H1 (cell line): ENCODE measurements around the gene PBX1. TPM values are rescaled to one million over a fixed set of nuclear protein-coding genes. Genes with fewer than 3 reads are reported as not detected.

Source experiments
- CTCF ChIA-PET: fragments of 300-600 bp; sonication (Branson Sonifier 250); formaldehyde crosslinking; loops from one replicate; lab custom pipeline; 2021; ENCODE audit not compliant: partially characterized antibody; lab: Charles Lee
- POLR2A ChIA-PET: fragments of 300-600 bp; sonication (Branson Sonifier 250); formaldehyde crosslinking; loops from one replicate; lab custom pipeline; 2021; ENCODE audit warnings: inconsistent platforms; ENCODE audit not compliant: partially characterized antibody; lab: Charles Lee
- DNase-seq, 2 experiments: peaks; one replicate each; pipeline versions ENCODE4 v3.0.0 to v3.0.0-alpha.2; 2010 to 2022; ENCODE audit warnings: low spot score in 2 of 2, low read depth in 1 of 2, mixed read lengths in 1 of 2
- FAIRE-seq: peaks from 2 replicates; lab custom pipeline; 2011; peaks lifted over from hg19 to GRCh38; lab: Jason Lieb, UNC
- H2AFZ ChIP-seq: 2 replicates; pipeline ENCODE4 v1.8.1; 2012; ENCODE audit warnings: low read length, inconsistent platforms
- H2AK5ac ChIP-seq: 2 replicates; pipeline ENCODE4 v1.6.1; 2013; ENCODE audit warnings: low read depth, low read length
- H2BK120ac ChIP-seq: replicated peaks from 2 replicates; pipeline ENCODE3; 2013; ENCODE audit warnings: low read depth, low read length, inconsistent platforms
- H2BK12ac ChIP-seq: 2 replicates; pipeline ENCODE4 v1.6.1; 2013; ENCODE audit warnings: low read depth, low read length
- H2BK15ac ChIP-seq: 2 replicates; pipeline ENCODE4 v1.6.1; 2013; ENCODE audit warnings: low read length
- H2BK20ac ChIP-seq: 2 replicates; pipeline ENCODE4 v1.6.1; 2013; ENCODE audit warnings: low read length
- H2BK5ac ChIP-seq: 2 replicates; pipeline ENCODE4 v1.6.1; 2013; ENCODE audit warnings: low read depth, low read length
- H3K14ac ChIP-seq: 2 replicates; pipeline ENCODE4 v1.6.1; 2013; ENCODE audit warnings: inconsistent platforms; ENCODE audit not compliant: insufficient read length
- H3K18ac ChIP-seq: 2 replicates; pipeline ENCODE4 v1.6.1; 2013; ENCODE audit warnings: low read length; ENCODE audit errors: extremely low read depth
- H3K23ac ChIP-seq: 2 replicates; pipeline ENCODE4 v1.6.1; 2013; ENCODE audit warnings: inconsistent platforms; ENCODE audit not compliant: insufficient read length
- H3K23me2 ChIP-seq: 2 replicates; pipeline ENCODE4 v1.6.1; 2013; ENCODE audit warnings: low read depth, low read length
- H3K27ac ChIP-seq: 2 replicates; pipeline ENCODE4 v1.6.1; 2011; ENCODE audit warnings: low read depth, low read length, inconsistent platforms
- H3K27me3 ChIP-seq, 4 experiments: replicated peaks in 1 of 4; 1 replicate in 1 of 4; 2 replicates in 3 of 4; pipeline versions ENCODE4 v1.6.1 to v1.8.1; 2011 to 2013; ENCODE audit warnings: low read length in 3 of 4, mild to moderate bottlenecking in 3 of 4, inconsistent platforms in 2 of 4, mixed read lengths in 2 of 4, moderate library complexity in 1 of 4; ENCODE audit not compliant: control insufficient read depth in 3 of 4, insufficient read depth in 3 of 4; ENCODE audit errors: extremely low read depth in 1 of 4
- H3K36me3 ChIP-seq, 4 experiments: 2 replicates each; pipeline versions ENCODE4 v1.6.1 to v1.8.1; 2011 to 2013; ENCODE audit warnings: mild to moderate bottlenecking in 4 of 4, low read length in 3 of 4, moderate library complexity in 2 of 4, control low read depth in 1 of 4, inconsistent platforms in 1 of 4; ENCODE audit not compliant: insufficient read depth in 4 of 4, control insufficient read depth in 2 of 4
- H3K4ac ChIP-seq: replicated peaks from 2 replicates; pipeline ENCODE3; 2013; ENCODE audit warnings: low read length, low read depth, mixed read lengths, inconsistent platforms; ENCODE audit not compliant: insufficient read length
- H3K4me1 ChIP-seq, 4 experiments: replicated peaks in 1 of 4; 1 replicate in 1 of 4; 2 replicates in 3 of 4; pipeline versions ENCODE4 v1.6.1 to v1.8.1; 2011 to 2013; ENCODE audit warnings: low read length in 3 of 4, inconsistent platforms in 2 of 4, mixed read lengths in 1 of 4; ENCODE audit not compliant: insufficient read depth in 4 of 4, control insufficient read depth in 3 of 4
- H3K4me2 ChIP-seq, 2 experiments: 2 replicates each; pipeline versions ENCODE4 v1.6.1 to v1.8.1; 2011 to 2013; ENCODE audit warnings: low read depth in 2 of 2, low read length in 2 of 2, control low read depth in 1 of 2, inconsistent platforms in 1 of 2, mild to moderate bottlenecking in 1 of 2; ENCODE audit not compliant: insufficient read depth in 1 of 2
- H3K4me3 ChIP-seq, 4 experiments: fragments of 200-600, 300-600 bp in 1 of 4; sonication (generic), shearing (Covaris generic), sonication (Bioruptor Twin) in 1 of 4; 2 replicates each; pipeline versions ENCODE4 v1.5.1 to v1.8.1; 2011 to 2016; ENCODE audit warnings: low read length in 4 of 4, low read depth in 3 of 4, control low read depth in 2 of 4, inconsistent platforms in 2 of 4, mild to moderate bottlenecking in 2 of 4, mixed read lengths in 1 of 4, moderate library complexity in 1 of 4; ENCODE audit not compliant: insufficient read depth in 2 of 4; ENCODE audit errors: extremely low read depth in 1 of 4
- H3K56ac ChIP-seq: replicated peaks from 2 replicates; pipeline ENCODE3; 2013; ENCODE audit warnings: low read depth, mild to moderate bottlenecking, mixed read lengths, low read length, inconsistent platforms; ENCODE audit not compliant: insufficient read length
- H3K79me1 ChIP-seq: 2 replicates; pipeline ENCODE4 v1.6.1; 2013; ENCODE audit warnings: low read depth, low read length, control low read depth
- H3K79me2 ChIP-seq, 2 experiments: 2 replicates each; pipeline versions ENCODE4 v1.6.1 to v1.8.1; 2012 to 2013; ENCODE audit warnings: low read length in 2 of 2, mild to moderate bottlenecking in 2 of 2, inconsistent platforms in 1 of 2; ENCODE audit not compliant: insufficient read depth in 2 of 2, control insufficient read depth in 1 of 2
- H3K9ac ChIP-seq, 4 experiments: replicated peaks in 1 of 4; 1 replicate in 1 of 4; 2 replicates in 3 of 4; pipeline versions ENCODE4 v1.6.1 to v1.8.1; 2011 to 2013; ENCODE audit warnings: low read depth in 3 of 4, low read length in 3 of 4, control low read depth in 2 of 4, mild to moderate bottlenecking in 2 of 4, moderate library complexity in 2 of 4, inconsistent platforms in 1 of 4; ENCODE audit errors: extremely low read depth in 1 of 4
- H3K9me3 ChIP-seq, 2 experiments: 2 replicates each; pipeline versions ENCODE4 v1.6.1 to v1.8.1; 2012 to 2013; ENCODE audit warnings: mild to moderate bottlenecking in 2 of 2, moderate library complexity in 2 of 2, control low read depth in 1 of 2, inconsistent platforms in 1 of 2, low read depth in 1 of 2, low read length in 1 of 2, mixed read lengths in 1 of 2; ENCODE audit not compliant: insufficient read depth in 2 of 2
- H4K20me1 ChIP-seq, 2 experiments: replicated peaks in 1 of 2; 2 replicates each; pipeline versions ENCODE3 to v1.8.1; 2011 to 2013; ENCODE audit warnings: inconsistent platforms in 2 of 2, low read length in 2 of 2, mild to moderate bottlenecking in 1 of 2; ENCODE audit not compliant: insufficient read depth in 2 of 2, control insufficient read depth in 1 of 2
- H4K5ac ChIP-seq: 2 replicates; pipeline ENCODE4 v1.6.1; 2013; ENCODE audit warnings: low read length, low read depth, mixed read lengths, inconsistent platforms; ENCODE audit not compliant: insufficient read length
- H4K8ac ChIP-seq: 2 replicates; pipeline ENCODE4 v1.8.0; 2013; ENCODE audit warnings: mild to moderate bottlenecking, moderate library complexity, low read length, inconsistent platforms; ENCODE audit not compliant: insufficient read depth; ENCODE audit errors: extremely low read depth
- H4K91ac ChIP-seq: replicated peaks from 2 replicates; pipeline ENCODE3; 2013; ENCODE audit warnings: low read length, mixed read lengths, inconsistent platforms; ENCODE audit not compliant: insufficient read length
- ATF3 ChIP-seq: IDR thresholded peaks from 2 replicates; pipeline ENCODE4 v1.6.1; 2011; ENCODE audit warnings: low read depth, mild to moderate bottlenecking, low read length; ENCODE audit not compliant: insufficient read depth
- BRCA1 ChIP-seq: IDR thresholded peaks from 2 replicates; pipeline ENCODE4 v1.6.1; 2012; ENCODE audit warnings: low read depth, low read length, improper control_type of control experiment
- CHD2 ChIP-seq: IDR thresholded peaks from 2 replicates; pipeline ENCODE4 v1.6.1; 2012; ENCODE audit warnings: low read length, improper control_type of control experiment
- CTCF ChIP-seq, 3 experiments: IDR thresholded peaks; 1 replicate in 2 of 3; 2 replicates in 1 of 3; pipeline versions ENCODE4 v1.5.1 to v1.6.1; 2011; ENCODE audit warnings: low read length in 3 of 3, mild to moderate bottlenecking in 3 of 3, inconsistent platforms in 2 of 3, low read depth in 1 of 3, moderate library complexity in 1 of 3; ENCODE audit not compliant: insufficient read depth in 1 of 3; ENCODE audit errors: control extremely low read depth in 1 of 3
- E2F6 ChIP-seq: IDR thresholded peaks from 2 replicates; pipeline ENCODE4 v1.6.1; 2012; ENCODE audit warnings: inconsistent platforms
- RXRA ChIP-seq: IDR thresholded peaks from 2 replicates; pipeline ENCODE4 v1.6.1; 2011; ENCODE audit warnings: low read depth, mild to moderate bottlenecking, low read length, moderate library complexity; ENCODE audit not compliant: insufficient read depth
- SAP30 ChIP-seq: fragments of 300-600 bp; sonication (generic); IDR thresholded peaks from 2 replicates; pipeline ENCODE4 v1.7.1; 2012; ENCODE audit warnings: low read length, moderate library complexity, mild to moderate bottlenecking, inconsistent platforms; ENCODE audit not compliant: insufficient read depth, insufficient replicate concordance
- SRF ChIP-seq: IDR thresholded peaks from 2 replicates; pipeline ENCODE4 v1.6.1; 2011; ENCODE audit warnings: mild to moderate bottlenecking, low read depth, low read length, moderate library complexity
- ZNF274 ChIP-seq: IDR thresholded peaks from 2 replicates; pipeline ENCODE4 v1.7.0; 2012; ENCODE audit warnings: low read length, borderline replicate concordance; ENCODE audit errors: extremely low read depth
- WGBS, 2 experiments: shearing (Covaris generic) in 1 of 2; methylation state at CpG; one replicate each; pipeline versions ENCODE4 v1.1.6 to v1.1.7; 2013 to 2015; ENCODE audit warnings: low lambda C conversion rate in 2 of 2, mixed read lengths in 2 of 2, inconsistent platforms in 1 of 2, low coverage in 1 of 2, missing lambda C conversion rate in 1 of 2; ENCODE audit not compliant: insufficient replicate concordance in 2 of 2, insufficient coverage in 1 of 2, insufficient read length in 1 of 2; ENCODE audit errors: extremely low coverage in 1 of 2, missing lambda C conversion rate in 1 of 2; 5-methylcytosine and 5-hydroxymethylcytosine counted together
- polyA plus RNA-seq, 7 experiments: library from polyadenylated mRNA; depleted of rRNA in 3 of 7; stranded (reverse) in 5 of 7; unstranded in 2 of 7; fragments of >200 nt in 5 of 7; fragments of 200-250 nt in 2 of 7; gene quantifications; 1 replicate in 5 of 7; 2 replicates in 1 of 7; 4 replicates in 1 of 7; pipeline versions ENCODE4 v1.2.1 to v1.2.3, GENCODE V29; 2011 to 2013; ENCODE audit warnings: missing spikeins in 2 of 7, mixed read lengths in 2 of 7
- total RNA-seq: library from RNA; stranded (reverse); fragmentation: NEBNext Ultra II Directional; extraction: Animal tissue kit (Norgen Biotek cat#: 25700); gene quantifications from 2 replicates; pipeline ENCODE4 v1.2.1, GENCODE V29; 2021

Gene PBX1
- total and polyA plus RNA-seq, 2 of the 8 experiments (the other 6 are each of a cell fraction or from before 2014, with no cell fraction given), result 87.4 to 124 TPM

GRCh38 chr1:164631751-164632150 lies 72.8 kb downstream of the PBX1 start:
- H2BK5ac ChIP-seq, result no peak overlapping the region
- 91% methylated on average over 7 of the region's 7 CpGs; no CpG with 5 or more reads in 1 of the 2 experiments for WGBS, 2 experiments
- ChIA-PET POLR2A (interaction anchor here (2.2 kb wide), 1 partner anchor 20 kb away, joined by 7 read pairs; no protein-coding TSS in a partner anchor), CTCF (interaction anchor here (0.6 to 1.6 kb wide), 4 partner anchors 41 to 161 kb away, joined by 3 to 4 read pairs (median 3); no protein-coding TSS in a partner anchor)
- H3K27ac ChIP-seq, result no peak overlapping the region
- no peak overlapping the region for H2AFZ ChIP-seq
- no peak overlapping the region for H3K4ac ChIP-seq
- no peaks in the 10 kb centered on the region for H3K27me3 ChIP-seq
- H3K4me1 ChIP-seq, result peaks cover 8 to 32% (median 26%) of the 10 kb centered on the region in 4 experiments
- H4K91ac ChIP-seq, result no peak overlapping the region
- H2BK15ac ChIP-seq, result no peak overlapping the region
- no peak overlapping the region for H3K18ac ChIP-seq
- H4K5ac ChIP-seq, result no peak overlapping the region
- H3K14ac ChIP-seq, result no peak overlapping the region
- no peak overlapping the region for H2BK12ac ChIP-seq
- H3K79me2 ChIP-seq, result peaks cover 7 to 98% of the 10 kb centered on the region in 2 experiments; a peak in 3 of 4 replicates
- no peaks in the 10 kb centered on the region for H3K9me3 ChIP-seq
- H3K9ac ChIP-seq, result no peak overlapping the region
- no peak overlapping the region for H2BK120ac ChIP-seq
- no peak overlapping the region for H3K4me2 ChIP-seq
- peaks cover 3 to 7% of the 10 kb centered on the region in 2 experiments for H4K20me1 ChIP-seq
- H3K56ac ChIP-seq, result no peak overlapping the region
- no peak overlapping the region for H3K4me3 ChIP-seq
- FAIRE-seq (no peak), DNase-seq (no peak)
- H2BK20ac ChIP-seq, result no peak overlapping the region
- H3K36me3 ChIP-seq, result peaks cover 0 to 4% (median 1%) of the 10 kb centered on the region in 4 experiments; a peak in 3 of 8 replicates
- peaks cover 11% of the 10 kb centered on the region; the same call in 1 of the 2 replicates for H3K79me1 ChIP-seq
- peaks cover 3% of the 10 kb centered on the region; the same call in 1 of the 2 replicates for H3K23me2 ChIP-seq
- no peak overlapping the region for H2AK5ac ChIP-seq
- no peak overlapping the region for H3K23ac ChIP-seq
- no peak overlapping the region for H4K8ac ChIP-seq
- TF ChIP-seq CHD2, result no peak
- TF ChIP-seq ZNF274, result no peak
- TF ChIP-seq SRF, result no peak
- TF ChIP-seq E2F6, result no peak
- TF ChIP-seq RXRA, result no peak
- TF ChIP-seq SAP30, result no peak
- TF ChIP-seq ATF3, result no peak
- TF ChIP-seq CTCF (IDR thresholded peaks at IDR 0.05; ENCODE audit: control extremely low read depth in 1 of 3, insufficient read depth in 1 of 3, low read depth in 1 of 3, low read length in 3 of 3), result no peak
- TF ChIP-seq BRCA1, result no peak
